ENCODE data around the gene GRM6.
A peak's percentile ranks its signal among the peaks of the same experiment; 100 is the strongest.

Gene GRM6

DNA sequence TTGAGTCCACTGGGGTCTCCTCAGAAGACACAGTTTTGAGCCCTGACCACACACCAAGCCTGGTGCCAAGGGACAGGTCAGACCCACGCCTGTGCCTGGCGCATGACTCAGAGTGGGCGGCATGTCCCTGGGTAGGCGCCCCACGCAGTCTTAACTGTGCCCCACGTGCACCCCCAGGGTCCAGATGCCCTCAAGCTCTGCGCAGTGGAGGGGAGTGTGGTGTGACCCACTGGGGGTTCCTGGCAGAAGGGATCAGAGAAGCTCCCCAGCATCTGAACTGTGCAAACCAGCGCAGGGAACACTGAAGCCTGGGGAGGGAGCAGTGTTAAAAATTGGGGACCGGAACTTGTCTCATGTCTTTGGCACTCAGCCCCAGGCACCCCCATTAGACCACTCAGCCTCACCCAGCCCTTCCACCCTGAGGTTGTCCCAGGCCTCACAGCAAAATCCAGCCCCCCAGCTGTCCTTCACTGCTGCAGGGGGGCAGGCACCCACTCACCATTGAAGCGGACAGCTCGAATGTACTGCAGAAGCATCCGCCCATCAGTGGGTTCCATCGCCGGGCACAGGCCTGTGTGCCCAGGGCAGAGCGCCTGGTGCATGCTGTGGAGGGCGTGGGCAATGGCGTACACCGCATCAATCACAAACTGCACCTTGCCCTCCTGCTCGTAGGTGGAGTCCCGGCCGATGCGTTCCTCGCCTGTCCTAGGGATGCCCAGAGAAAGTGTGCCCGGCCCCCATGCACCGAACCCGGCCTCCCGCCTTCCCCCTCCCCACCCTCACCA is 6.5 kb downstream of the GRM6 start:
- Histone ChIP-seq H2BK120ac (ENCODE audit: insufficient read depth, low read length, poor library complexity) (no peak overlapping the region), H3K9ac (ENCODE audit: low read length) (no peak overlapping the region), H3K9me3 (ENCODE audit: insufficient read depth, low read depth, low read length) (peaks cover 67% of the 10 kb centered on the region), H3K4me3 (ENCODE audit: low read depth, low read length) (no peak overlapping the region), H4K8ac (ENCODE audit: low read depth, low read length) (no peak overlapping the region), H3K79me1 (ENCODE audit: low read length) (no peaks in the 10 kb centered on the region), H3K4ac (ENCODE audit: low read depth, low read length) (no peak overlapping the region), H3K18ac (ENCODE audit: low read length) (no peak overlapping the region), H3K14ac (ENCODE audit: low read length) (no peak overlapping the region), H3K27me3 (ENCODE audit: insufficient read depth, low read length) (peaks cover 2% of the 10 kb centered on the region), H3K4me2 (ENCODE audit: low read length) (no peak overlapping the region), H2AK5ac (ENCODE audit: low read length) (no peak overlapping the region), H3K4me1 (ENCODE audit: control insufficient read depth in 1 of 2, insufficient read depth in 2 of 2, low read length in 2 of 2) (no peaks in the 10 kb centered on the region), H3K36me3 (ENCODE audit: control insufficient read depth in 1 of 2, insufficient read depth in 2 of 2, low read length in 2 of 2) (no peaks in the 10 kb centered on the region), H4K91ac (ENCODE audit: low read depth, low read length) (no peak overlapping the region), H3K23ac (ENCODE audit: low read length) (no peak overlapping the region), H2BK5ac (ENCODE audit: low read depth, low read length, poor library complexity) (no peak overlapping the region), H3K27ac (ENCODE audit: low read depth, low read length) (no peak overlapping the region), H2AFZ (ENCODE audit: insufficient read depth, low read length, poor library complexity) (no peak overlapping the region), H4K12ac (ENCODE audit: low read depth, low read length) (no peak overlapping the region), H3K79me2 (ENCODE audit: control insufficient read depth, insufficient read depth, low read length, poor library complexity) (no peaks in the 10 kb centered on the region), H2BK12ac (ENCODE audit: low read length) (no peak overlapping the region)
- no peak for DNase-seq
- no CpG with 5 or more reads among the region's 27 CpGs for WGBS (ENCODE audit: extremely low coverage, insufficient coverage, insufficient read length)

DNA sequence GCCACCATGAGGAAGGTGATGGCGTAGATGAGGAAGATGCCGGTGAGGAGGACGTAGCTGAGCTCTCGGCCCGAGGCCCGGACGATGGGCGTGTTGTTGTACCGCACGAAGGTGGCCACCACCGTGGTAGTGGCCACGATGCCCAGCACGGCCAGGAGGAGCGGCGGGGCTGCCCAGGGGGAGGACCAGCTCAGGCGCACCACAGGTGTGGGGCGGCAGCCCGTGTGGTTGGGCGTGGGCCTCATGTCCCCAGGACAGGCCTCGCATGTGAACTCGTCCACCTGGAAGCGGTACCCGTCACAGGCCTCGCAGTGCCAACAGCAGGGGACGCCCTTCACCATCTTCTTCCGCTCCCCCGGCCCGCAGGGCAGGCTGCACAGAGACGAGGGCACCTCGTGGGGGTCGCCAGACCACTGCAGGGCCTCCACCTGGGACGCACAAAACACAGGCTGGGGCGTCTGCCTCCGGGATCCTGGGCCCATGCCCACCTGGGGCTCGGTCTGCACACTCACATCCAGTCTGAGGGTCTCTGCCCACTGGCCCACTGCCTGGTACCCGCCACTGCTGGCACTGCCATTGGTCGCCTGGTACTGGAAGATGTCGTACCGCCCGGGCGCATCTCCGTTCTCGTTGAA is 8.7 kb downstream of the GRM6 start:
- Histone ChIP-seq H2BK120ac (ENCODE audit: insufficient read depth, low read length, poor library complexity) (no peak overlapping the region), H3K4ac (ENCODE audit: low read depth, low read length) (no peak overlapping the region), H3K9me3 (ENCODE audit: insufficient read depth, low read depth, low read length) (peaks cover 75% of the 10 kb centered on the region), H3K18ac (ENCODE audit: low read length) (no peak overlapping the region), H2BK5ac (ENCODE audit: low read depth, low read length, poor library complexity) (no peak overlapping the region), H3K4me3 (ENCODE audit: low read depth, low read length) (peak overlapping the region; percentile 52), H4K8ac (ENCODE audit: low read depth, low read length) (no peak overlapping the region), H2AFZ (ENCODE audit: insufficient read depth, low read length, poor library complexity) (no peak overlapping the region), H3K36me3 (ENCODE audit: control insufficient read depth in 1 of 2, insufficient read depth in 2 of 2, low read length in 2 of 2) (no peaks in the 10 kb centered on the region), H3K23ac (ENCODE audit: low read length) (no peak overlapping the region), H2AK5ac (ENCODE audit: low read length) (no peak overlapping the region), H2BK12ac (ENCODE audit: low read length) (no peak overlapping the region), H3K9ac (ENCODE audit: low read length) (no peak overlapping the region), H3K4me1 (ENCODE audit: control insufficient read depth in 1 of 2, insufficient read depth in 2 of 2, low read length in 2 of 2) (no peaks in the 10 kb centered on the region), H4K12ac (ENCODE audit: low read depth, low read length) (no peak overlapping the region), H4K91ac (ENCODE audit: low read depth, low read length) (no peak overlapping the region), H3K79me2 (ENCODE audit: control insufficient read depth, insufficient read depth, low read length, poor library complexity) (no peaks in the 10 kb centered on the region), H3K4me2 (ENCODE audit: low read length) (no peak overlapping the region), H3K79me1 (ENCODE audit: low read length) (no peaks in the 10 kb centered on the region), H3K14ac (ENCODE audit: low read length) (no peak overlapping the region), H3K27me3 (ENCODE audit: insufficient read depth, low read length) (no peaks in the 10 kb centered on the region), H3K27ac (ENCODE audit: low read depth, low read length) (no peak overlapping the region)
- no CpG with 5 or more reads among the region's 43 CpGs for WGBS (ENCODE audit: extremely low coverage, insufficient coverage, insufficient read length)
- no peak for DNase-seq

DNA sequence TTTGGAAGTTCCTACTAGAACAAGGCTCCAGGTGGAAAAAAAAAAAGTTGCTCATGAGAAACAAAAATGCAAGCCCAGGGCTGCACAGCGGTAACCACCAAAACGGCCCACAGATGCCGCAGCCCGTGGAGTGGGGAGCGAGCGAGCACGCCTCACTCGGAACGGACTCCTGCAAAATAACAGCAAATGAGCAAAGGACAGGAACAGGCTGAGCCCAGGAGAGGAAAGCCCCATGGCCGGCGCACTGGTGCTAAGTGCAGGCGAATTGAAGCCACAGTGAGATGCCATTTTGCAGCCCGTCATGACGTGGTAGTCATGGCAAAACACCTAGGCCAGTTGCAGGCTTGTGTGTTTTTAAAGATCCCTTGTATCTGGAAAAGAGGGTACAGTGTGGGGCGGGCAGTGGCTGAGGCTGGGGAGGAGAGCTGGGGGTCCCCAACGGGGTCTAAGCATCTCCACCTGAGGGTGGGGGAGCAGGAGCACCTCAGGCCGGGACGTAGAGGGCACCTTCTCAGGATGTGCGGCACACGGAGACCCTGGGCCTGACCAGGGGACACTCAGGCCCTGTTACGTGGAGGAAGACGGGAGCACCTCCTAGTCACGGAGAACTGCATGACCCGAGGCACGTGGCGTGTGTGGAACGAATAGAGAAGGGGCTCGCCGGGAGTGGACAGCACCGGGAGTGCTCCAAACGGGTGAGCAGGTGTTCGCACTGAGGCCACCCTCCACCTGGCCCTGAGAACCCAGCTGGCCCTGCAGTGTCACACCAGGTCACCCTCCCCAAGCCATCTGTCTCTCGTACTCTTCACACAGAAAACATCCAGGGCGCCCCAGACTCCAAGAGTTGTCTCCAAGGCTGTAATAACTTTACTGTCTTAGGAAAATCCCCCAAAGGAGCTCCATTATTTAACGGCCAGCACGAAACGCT is 10.7 kb downstream of the GRM6 start:
- Histone ChIP-seq H3K4me3 (ENCODE audit: low read depth, low read length) (peak overlapping the region; percentile 58), H3K9ac (ENCODE audit: low read length) (no peak overlapping the region), H2BK5ac (ENCODE audit: low read depth, low read length, poor library complexity) (no peak overlapping the region), H3K23ac (ENCODE audit: low read length) (no peak overlapping the region), H3K4me2 (ENCODE audit: low read length) (no peak overlapping the region), H3K9me3 (ENCODE audit: insufficient read depth, low read depth, low read length) (peaks cover 70% of the 10 kb centered on the region), H2AK5ac (ENCODE audit: low read length) (no peak overlapping the region), H4K8ac (ENCODE audit: low read depth, low read length) (no peak overlapping the region), H3K4ac (ENCODE audit: low read depth, low read length) (no peak overlapping the region), H3K27me3 (ENCODE audit: insufficient read depth, low read length) (no peaks in the 10 kb centered on the region), H3K79me1 (ENCODE audit: low read length) (no peaks in the 10 kb centered on the region), H2AFZ (ENCODE audit: insufficient read depth, low read length, poor library complexity) (no peak overlapping the region), H3K27ac (ENCODE audit: low read depth, low read length) (no peak overlapping the region), H3K36me3 (ENCODE audit: control insufficient read depth in 1 of 2, insufficient read depth in 2 of 2, low read length in 2 of 2) (no peaks in the 10 kb centered on the region), H3K18ac (ENCODE audit: low read length) (no peak overlapping the region), H3K79me2 (ENCODE audit: control insufficient read depth, insufficient read depth, low read length, poor library complexity) (no peaks in the 10 kb centered on the region), H4K12ac (ENCODE audit: low read depth, low read length) (no peak overlapping the region), H3K14ac (ENCODE audit: low read length) (no peak overlapping the region), H2BK12ac (ENCODE audit: low read length) (no peak overlapping the region), H4K91ac (ENCODE audit: low read depth, low read length) (no peak overlapping the region), H2BK120ac (ENCODE audit: insufficient read depth, low read length, poor library complexity) (no peak overlapping the region), H3K4me1 (ENCODE audit: control insufficient read depth in 1 of 2, insufficient read depth in 2 of 2, low read length in 2 of 2) (no peaks in the 10 kb centered on the region)
- no peak for DNase-seq
- WGBS (ENCODE audit: extremely low coverage, insufficient coverage, insufficient read length) = no CpG with 5 or more reads among the region's 37 CpGs

DNA sequence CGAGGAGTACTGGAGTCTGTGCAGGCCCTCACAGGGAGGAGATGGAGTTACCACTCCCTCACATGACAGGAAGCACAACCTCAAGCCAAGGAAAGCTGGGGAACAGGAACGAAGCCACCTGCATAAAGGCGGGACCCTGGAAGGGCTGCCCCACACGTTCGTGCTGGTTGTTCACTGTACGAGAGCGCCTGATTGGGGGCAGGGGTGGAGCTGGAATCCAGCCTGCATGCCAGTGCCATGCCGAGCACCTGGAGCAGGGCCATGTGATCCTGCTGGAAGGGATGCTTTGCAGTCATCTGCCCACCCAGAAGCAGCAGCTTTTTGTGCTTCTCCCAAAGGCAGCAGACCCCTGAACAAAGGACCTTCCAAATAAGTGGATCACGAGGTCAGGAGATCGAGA is 11.4 kb downstream of the GRM6 start:
- H3K14ac ChIP-seq (ENCODE audit: low read length) = no peak overlapping the region
- no peak overlapping the region for H3K27ac ChIP-seq (ENCODE audit: low read depth, low read length)
- peaks cover 70% of the 10 kb centered on the region for H3K9me3 ChIP-seq (ENCODE audit: insufficient read depth, low read depth, low read length)
- H3K36me3 ChIP-seq (ENCODE audit: control insufficient read depth in 1 of 2, insufficient read depth in 2 of 2, low read length in 2 of 2) = no peaks in the 10 kb centered on the region
- H3K23ac ChIP-seq (ENCODE audit: low read length) = no peak overlapping the region
- no peak overlapping the region for H3K4ac ChIP-seq (ENCODE audit: low read depth, low read length)
- H3K9ac ChIP-seq (ENCODE audit: low read length) = no peak overlapping the region
- H3K4me3 ChIP-seq (ENCODE audit: low read depth, low read length) = no peak overlapping the region
- H4K91ac ChIP-seq (ENCODE audit: low read depth, low read length) = no peak overlapping the region
- no peak overlapping the region for H2AK5ac ChIP-seq (ENCODE audit: low read length)
- H3K27me3 ChIP-seq (ENCODE audit: insufficient read depth, low read length) = no peaks in the 10 kb centered on the region
- H3K79me1 ChIP-seq (ENCODE audit: low read length) = no peaks in the 10 kb centered on the region
- H3K4me1 ChIP-seq (ENCODE audit: control insufficient read depth in 1 of 2, insufficient read depth in 2 of 2, low read length in 2 of 2) = no peaks in the 10 kb centered on the region
- no peak for DNase-seq
- H4K8ac ChIP-seq (ENCODE audit: low read depth, low read length) = no peak overlapping the region
- no peak overlapping the region for H4K12ac ChIP-seq (ENCODE audit: low read depth, low read length)
- no peaks in the 10 kb centered on the region for H3K79me2 ChIP-seq (ENCODE audit: control insufficient read depth, insufficient read depth, low read length, poor library complexity)
- H2BK12ac ChIP-seq (ENCODE audit: low read length) = no peak overlapping the region
- no peak overlapping the region for H2AFZ ChIP-seq (ENCODE audit: insufficient read depth, low read length, poor library complexity)
- H3K18ac ChIP-seq (ENCODE audit: low read length) = no peak overlapping the region
- no peak overlapping the region for H2BK5ac ChIP-seq (ENCODE audit: low read depth, low read length, poor library complexity)
- no peak overlapping the region for H2BK120ac ChIP-seq (ENCODE audit: insufficient read depth, low read length, poor library complexity)
- no CpG with 5 or more reads among the region's 10 CpGs for WGBS (ENCODE audit: extremely low coverage, insufficient coverage, insufficient read length)
- H3K4me2 ChIP-seq (ENCODE audit: low read length) = no peak overlapping the region
